ENCODE data around the gene ADAMTS14.

DNA sequence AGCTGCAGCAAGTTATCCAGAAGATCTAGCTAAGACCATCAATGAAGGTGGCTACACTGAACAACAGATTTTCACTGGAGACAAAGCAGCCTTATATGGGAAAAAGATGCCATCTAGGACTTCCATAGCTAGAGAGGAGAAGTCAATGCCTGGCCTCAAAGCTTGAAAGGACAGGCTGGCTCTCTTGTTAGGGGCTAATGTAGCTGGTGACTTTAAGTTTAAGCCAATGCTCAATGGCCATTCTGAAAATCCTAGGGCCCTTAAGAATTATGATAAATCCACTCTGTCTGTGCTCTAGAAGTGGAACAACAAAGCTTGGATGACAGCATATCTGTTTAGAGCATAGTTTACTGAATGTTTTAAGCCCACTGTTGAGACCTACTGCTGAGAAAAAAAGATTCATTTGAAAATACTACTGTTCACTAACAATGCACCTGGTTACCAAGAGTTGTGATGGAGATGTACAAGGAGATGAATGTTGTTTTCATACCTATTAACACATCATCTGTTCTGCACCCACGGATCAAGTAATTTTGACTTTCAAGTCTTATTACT is 13.6 kb upstream of the ADAMTS14 start:
- TF ChIP-seq EZH2 (IDR thresholded peaks at IDR 0.05) (no peak), POLR2AphosphoS5 (IDR thresholded peaks at IDR 0.05; ENCODE audit: borderline replicate concordance, low read depth, low read length) (no peak)
